Measurements from ENCODE around the gene PTCH2.

GRCh38 chr1:44851308-44851707 lies 8.3 kb upstream of the PTCH2 start:
- TF ChIP-seq POLR2AphosphoS5 (IDR thresholded peaks at IDR 0.05) (no peak), POLR2A (IDR thresholded peaks at IDR 0.05; ENCODE audit: low read depth) (no peak), CTCF (IDR thresholded peaks at IDR 0.05) (no peak)

All from esophagus muscularis mucosa (tissue), 3 donors.